Spleen (tissue), 7 donors: Measurements from ENCODE around the gene EYS.

Source experiments
- POLR2A ChIP-seq, 3 donors: fragments of 450-650 bp; IDR thresholded peaks; one replicate each; pipeline ENCODE4 v1.5.1; 2017; ENCODE audit warnings: antibody characterized with exemption in 3 of 3, mild to moderate bottlenecking in 1 of 3
- POLR2AphosphoS5 ChIP-seq, 3 donors: sonication (generic); formaldehyde crosslinking; IDR thresholded peaks; one replicate each; pipeline ENCODE4 v1.5.1; 2017; ENCODE audit warnings: antibody characterized with exemption in 3 of 3
- TF ChIP-seq, protein P1 (sequence below), 11 experiments: fragments of 200-600 bp in 7 of 11; fragments of 450-650 bp in 4 of 11; sonication (generic) in 4 of 11; IDR thresholded peaks in 8 of 11; conservative IDR thresholded peaks in 3 of 11; 1 replicate in 7 of 11; 2 replicates in 4 of 11; pipeline versions ENCODE4 v1.4.0 to v1.8.0; 2016 to 2021; ENCODE audit warnings: antibody characterized with exemption in 11 of 11, inconsistent platforms in 4 of 11, mild to moderate bottlenecking in 1 of 11
- donor health status: DM: no; HTN: no; CAD: no; lungs with moderate emphysema.
- donor health status: DM: no; HTN: no; CAD: no.
- donor health status: DM: no; HTN: no; CAD: no.

DNA sequence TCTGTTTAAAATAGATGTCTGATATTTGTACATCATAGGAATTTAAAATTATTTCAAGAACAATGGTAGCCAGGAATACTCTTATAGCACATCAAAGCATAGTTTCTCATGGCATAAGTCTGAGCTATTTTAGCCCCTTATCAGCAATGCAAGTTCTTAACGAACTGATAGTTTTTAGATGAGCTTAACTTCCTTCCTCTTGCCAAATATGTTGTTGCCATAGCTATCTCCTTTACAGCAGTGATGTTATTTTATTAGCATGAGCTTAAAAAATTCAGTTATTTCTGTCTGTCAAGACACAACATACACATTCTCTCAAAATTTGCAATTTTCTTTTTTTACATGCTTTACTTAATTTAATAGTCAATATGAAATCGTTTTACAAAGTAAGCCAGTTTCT lies 1204.2 kb downstream of the EYS start:
- no peak for TF ChIP-seq POLR2AphosphoS5 (IDR thresholded peaks at IDR 0.05)
- TF ChIP-seq, protein P1, sequence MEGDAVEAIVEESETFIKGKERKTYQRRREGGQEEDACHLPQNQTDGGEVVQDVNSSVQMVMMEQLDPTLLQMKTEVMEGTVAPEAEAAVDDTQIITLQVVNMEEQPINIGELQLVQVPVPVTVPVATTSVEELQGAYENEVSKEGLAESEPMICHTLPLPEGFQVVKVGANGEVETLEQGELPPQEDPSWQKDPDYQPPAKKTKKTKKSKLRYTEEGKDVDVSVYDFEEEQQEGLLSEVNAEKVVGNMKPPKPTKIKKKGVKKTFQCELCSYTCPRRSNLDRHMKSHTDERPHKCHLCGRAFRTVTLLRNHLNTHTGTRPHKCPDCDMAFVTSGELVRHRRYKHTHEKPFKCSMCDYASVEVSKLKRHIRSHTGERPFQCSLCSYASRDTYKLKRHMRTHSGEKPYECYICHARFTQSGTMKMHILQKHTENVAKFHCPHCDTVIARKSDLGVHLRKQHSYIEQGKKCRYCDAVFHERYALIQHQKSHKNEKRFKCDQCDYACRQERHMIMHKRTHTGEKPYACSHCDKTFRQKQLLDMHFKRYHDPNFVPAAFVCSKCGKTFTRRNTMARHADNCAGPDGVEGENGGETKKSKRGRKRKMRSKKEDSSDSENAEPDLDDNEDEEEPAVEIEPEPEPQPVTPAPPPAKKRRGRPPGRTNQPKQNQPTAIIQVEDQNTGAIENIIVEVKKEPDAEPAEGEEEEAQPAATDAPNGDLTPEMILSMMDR (IDR thresholded peaks at IDR 0.05 in 8 of 11, conservative IDR thresholded peaks at IDR 0.05 in 3 of 11) = no peak
- TF ChIP-seq POLR2A (IDR thresholded peaks at IDR 0.05) = no peak
